T-helper 1 cell (primary cell): Measurements from ENCODE around the gene PRKAR1B.

ENCODE experiments used
- DNase-seq, 5 donors: peaks; one replicate each; pipeline ENCODE4 v3.0.0-alpha.2; 2012 to 2020

PRKAR1B gene

DNA sequence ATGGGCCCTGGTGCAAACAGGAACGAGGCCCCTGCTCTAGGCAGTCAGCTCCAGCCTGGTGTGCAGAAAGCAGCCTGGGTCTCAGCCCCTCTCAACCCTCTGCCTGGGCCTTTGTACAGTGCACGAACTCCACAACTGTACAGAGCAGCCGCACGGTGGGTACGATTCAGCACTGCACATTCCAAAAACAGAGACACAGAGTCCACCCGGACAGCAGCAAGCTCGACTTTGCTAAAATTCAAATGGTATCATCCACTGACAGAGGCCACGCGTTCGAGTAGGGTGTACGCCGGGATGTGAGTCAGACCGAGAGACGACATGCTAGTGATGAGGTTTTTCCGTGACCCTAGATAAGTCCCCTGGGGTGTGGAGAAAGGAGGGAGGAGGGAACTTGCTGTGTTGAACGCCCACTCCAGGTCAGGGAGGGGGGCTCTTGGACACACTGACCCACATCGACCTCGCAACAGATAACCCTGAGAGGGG is 141.8 kb downstream of the PRKAR1B start:
- DNase-seq, result peak in 1 of 5 donors; percentile 90

- DNase-seq, result no peak
Observed at GRCh38 chr7:584820-585219, 142.3 kb downstream of the PRKAR1B start.

DNA sequence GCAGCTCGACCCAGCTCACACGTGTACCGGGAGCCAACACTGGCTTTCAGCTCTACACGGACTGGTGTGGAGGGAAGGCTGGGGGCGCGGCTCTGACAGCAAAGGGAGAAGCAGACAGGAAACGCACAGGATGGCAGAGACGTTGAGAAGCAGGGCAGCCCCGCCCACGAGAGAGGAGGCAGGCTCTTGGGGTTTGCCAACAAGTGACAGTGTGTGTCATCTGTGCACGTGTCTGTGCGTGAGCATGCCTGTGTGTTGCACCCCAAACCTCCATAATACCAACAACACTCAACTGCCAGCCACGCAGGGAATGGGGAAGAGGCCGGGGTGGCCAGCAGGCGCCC is 143.0 kb downstream of the PRKAR1B start:
- DNase-seq, result peak; percentile 76 to 96 (median 85)

DNA sequence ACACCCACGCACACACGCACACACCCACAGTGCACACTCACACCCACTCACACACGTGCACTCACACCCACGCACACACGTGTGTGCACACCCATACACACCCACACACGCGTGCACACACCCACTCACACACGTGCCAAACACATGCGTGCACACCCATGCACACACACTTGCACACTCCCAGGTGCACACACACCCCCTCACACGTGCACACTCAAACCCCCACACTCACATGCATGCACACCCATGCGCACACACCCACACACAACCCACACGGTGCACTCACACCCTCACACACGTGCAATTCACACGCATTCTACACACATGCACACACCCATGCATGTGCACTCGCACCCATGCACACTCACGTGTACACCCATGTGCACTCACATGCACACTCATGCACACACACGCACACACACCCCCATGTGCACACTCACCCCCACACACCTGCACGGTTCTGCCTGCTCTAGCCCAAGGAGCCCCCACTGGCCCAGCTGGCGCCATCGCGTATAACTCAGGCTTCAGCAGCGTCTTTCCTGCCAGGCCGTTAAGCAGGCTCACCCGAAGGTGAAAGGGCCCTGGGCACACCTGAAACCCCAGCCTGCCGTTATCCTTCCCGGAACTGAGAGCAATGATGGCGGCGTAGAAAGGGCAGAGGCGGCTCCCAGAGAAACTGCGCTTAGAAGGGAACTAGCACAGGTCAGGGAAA is 143.5 kb downstream of the PRKAR1B start:
- no peak for DNase-seq

- DNase-seq, result peak in 1 of 5 donors; percentile 38
Observed at GRCh38 chr7:582931-583330, 144.2 kb downstream of the PRKAR1B start.

DNA sequence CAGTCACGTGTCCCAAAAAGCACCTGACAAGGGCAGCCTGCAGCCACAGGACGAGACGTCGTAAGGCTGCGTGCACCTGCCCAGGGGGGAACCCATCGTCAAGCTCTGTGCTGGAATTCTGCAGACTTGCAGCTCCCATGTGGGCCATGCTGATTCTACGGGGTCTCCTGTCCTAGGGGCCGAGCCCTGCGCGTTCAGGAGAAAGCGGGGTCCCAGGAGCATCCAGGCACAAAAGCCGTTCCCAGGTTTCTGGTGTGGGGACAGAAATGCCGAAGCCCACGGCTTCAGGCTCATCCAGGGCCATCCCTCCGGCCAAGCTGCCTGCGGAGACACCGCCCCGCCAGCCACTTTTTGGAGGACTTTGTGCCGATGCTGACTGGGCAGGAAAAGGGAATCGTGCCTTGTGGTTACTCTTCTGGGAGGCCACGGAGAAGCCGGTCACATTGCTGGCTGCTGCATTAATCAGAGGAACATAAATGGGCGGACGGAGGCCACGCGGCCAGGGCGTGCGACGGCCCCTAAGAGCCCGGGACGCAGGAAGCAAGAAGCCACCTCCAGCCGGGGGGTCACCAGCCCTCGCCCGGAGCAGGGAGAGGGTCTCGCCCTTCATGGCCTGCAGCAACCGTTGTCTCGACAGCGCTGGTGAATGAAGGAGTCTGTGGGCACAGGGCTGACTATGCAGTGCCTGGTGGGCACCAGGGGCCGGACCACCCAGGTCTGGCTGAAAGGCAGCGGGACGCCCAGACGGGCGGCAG is 144.8 kb downstream of the PRKAR1B start:
- no peak for DNase-seq

DNA sequence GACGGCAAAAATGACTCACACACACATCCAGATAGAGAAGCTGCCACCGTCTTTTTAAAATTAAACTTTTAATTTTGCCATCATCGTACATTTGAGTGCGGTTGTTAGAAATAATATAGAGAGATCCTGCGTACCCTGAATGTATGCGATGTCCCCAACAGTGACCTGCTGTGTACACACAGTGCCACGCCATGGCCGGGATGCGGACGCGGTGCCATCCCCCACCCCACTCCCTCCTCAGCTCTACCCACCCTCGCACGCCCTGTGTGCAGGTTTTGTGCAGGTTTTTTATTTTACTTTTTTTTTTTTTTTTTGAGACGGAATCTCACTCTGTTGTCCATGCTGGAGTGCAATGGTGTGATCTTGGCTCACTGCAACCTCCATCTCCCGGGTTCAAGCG is 148.7 kb downstream of the PRKAR1B start:
- DNase-seq, result no peak

GRCh38 chr7:577741-578370 is 149.2 kb downstream of the PRKAR1B start:
- no peak for DNase-seq

GRCh38 chr7:577278-577665 is 149.8 kb downstream of the PRKAR1B start:
- no peak for DNase-seq

GRCh38 chr7:576524-577277 is 150.4 kb downstream of the PRKAR1B start:
- no peak for DNase-seq

DNA sequence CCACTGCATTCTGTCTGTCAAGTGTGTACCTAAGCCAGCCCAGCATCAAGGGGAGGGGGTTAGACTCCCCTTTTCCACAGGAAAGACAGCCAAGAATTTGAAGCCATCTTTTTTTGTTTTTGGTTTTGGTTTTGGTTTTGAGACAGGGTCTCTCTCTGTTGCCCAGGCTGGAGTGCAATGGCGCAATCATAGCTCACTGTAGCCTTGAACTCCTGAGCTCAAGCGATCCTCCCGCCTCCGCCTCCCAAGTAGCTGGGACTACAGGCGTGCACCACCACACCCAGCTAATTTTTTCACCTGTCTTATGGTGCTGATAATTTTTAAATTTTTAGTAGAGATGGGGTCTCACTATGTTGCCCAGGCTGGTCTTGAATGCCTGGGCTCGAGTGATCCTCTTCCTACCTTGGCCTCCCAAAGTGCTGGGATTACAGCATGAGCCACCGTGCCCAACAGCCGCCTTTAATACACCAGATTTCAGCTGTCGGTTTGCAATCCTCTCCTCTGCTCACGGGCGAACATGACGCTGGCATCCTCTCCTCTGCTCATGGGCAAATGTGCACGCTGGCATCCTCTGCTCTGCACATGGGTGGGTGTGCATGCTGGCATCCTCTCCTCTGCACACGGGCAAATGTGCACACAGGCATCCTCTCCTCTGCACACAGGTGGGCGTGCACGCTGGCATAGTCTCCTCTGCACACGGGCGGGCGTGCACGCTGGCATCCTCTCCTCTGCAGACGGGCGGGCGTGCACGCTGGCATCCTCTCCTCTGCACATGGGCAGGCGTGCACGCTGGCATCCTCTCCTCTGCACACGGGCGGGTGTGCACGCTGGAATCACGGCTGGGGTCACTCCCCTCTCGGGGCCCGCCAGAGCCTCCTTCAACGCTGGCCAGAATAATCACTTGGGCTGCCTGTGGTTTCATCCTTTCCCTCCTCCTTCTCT is 151.4 kb downstream of the PRKAR1B start:
- DNase-seq, result no peak

- no peak for DNase-seq
Observed at GRCh38 chr7:574661-575395, 152.3 kb downstream of the PRKAR1B start.

DNA sequence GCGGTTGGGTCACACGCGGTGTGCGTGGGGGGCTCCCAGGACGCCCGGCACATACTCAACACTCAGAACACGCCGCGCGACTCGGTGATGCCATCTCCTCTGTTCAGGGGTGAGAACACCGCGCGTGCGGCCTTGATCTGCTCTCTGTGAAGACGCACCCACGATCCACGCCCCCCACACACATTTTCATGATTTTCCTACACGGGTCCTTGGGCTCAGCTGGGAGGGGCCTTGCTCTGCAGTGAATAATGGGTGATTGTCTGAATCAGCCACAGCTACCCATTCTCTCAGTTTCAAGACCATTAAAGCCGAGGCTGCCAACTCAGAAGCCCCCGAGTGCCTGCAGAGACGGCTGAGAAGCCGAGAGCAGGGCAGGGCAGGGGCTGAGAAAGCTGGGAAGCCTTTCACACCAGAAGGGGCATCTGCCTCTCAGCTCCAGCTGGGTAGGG is 153.1 kb downstream of the PRKAR1B start:
- DNase-seq, result no peak

DNA sequence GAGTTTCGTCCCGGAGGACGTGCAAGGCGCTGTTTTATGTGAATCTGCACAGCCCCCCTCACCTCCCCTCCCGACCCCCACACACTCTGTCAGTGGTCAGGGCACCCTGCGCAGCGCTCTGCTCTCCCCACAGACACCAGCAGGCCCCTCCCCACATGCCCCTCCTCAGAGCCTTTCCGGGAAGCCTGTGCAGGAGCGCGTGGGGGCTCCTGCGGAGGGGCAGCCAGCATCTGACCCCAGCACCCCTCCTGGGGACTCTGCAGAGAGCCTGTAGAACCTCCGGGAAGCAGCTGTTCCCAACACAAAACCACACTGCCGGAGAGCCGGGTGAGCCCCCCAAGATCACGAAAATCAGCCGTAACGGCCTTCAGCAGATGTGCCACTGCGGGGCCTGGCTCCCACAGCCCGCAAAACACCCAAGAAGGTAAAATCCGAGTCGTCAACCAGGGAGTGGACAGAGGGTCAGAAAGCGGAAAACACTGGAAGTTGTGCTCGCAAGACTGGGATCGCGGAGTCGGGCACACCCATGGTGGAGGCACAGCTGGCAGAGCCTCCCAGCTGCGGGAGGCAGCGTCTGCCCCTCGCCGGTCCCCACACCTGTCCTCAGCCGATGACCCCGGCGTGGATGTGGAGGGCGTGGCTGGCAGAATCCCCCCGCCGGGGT is 153.7 kb downstream of the PRKAR1B start:
- no peak for DNase-seq

GRCh38 chr7:572416-573268 is 154.4 kb downstream of the PRKAR1B start:
- no peak for DNase-seq

- DNase-seq, result no peak
Observed at GRCh38 chr7:571718-572415, 155.2 kb downstream of the PRKAR1B start.

DNA sequence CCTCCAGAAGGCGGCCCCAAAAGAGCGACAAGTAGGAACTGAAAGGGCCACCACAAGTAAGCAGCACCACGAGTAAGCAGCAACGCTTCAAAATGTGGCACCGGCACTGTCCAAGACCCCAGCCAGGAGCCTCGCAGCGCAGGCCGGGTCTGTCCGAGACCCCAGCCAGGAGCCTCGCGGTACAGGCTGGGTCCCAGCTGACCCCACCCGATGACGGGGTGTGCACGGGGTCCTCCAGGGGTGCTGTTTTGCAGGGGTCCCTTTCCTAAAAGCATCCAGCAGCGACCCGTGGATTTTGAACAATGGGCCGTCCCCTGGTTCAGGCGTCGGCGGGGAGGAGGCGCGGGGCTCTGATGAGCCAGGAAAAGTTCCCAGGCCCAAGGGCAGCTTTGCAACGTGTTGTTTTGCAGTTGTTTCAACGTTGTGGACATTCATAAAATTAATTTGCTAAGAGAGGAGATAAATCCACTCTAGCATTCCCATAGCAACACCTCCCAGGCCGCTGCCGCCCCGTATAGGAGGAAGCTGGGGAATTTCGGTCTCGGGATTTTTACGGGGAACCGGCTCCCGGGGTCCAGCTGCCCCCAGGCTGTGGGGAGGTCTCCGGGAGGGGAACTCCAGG is 155.9 kb downstream of the PRKAR1B start:
- no peak for DNase-seq

DNA sequence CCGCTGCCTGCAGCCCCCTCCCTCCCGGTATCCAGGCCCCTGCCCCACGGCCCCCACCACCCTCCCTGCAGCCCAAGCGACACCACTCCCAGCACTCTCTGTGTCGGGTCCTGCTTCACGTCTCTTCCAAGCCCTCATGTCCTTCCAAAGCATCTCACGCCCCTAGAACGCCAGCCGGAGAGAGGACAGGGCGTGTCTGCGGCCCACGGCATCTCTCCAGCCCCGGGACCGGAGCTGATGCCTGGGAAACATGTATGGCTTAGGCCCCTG is 156.3 kb downstream of the PRKAR1B start:
- DNase-seq, result no peak
